Activated gamma-delta T cell (primary cell): Measurements from ENCODE around the gene RIOK2.

Source experiments
- DNase-seq: peaks from one replicate; lab custom pipeline; 2025; lab: John Stamatoyannopoulos, UW

The RIOK2 gene

GRCh38 chr5:97125125-97125683 is 57.8 kb downstream of the RIOK2 start:
- DNase-seq = no peak

- DNase-seq = no peak
Measured at GRCh38 chr5:97124335-97124734, 58.7 kb downstream of the RIOK2 start.

GRCh38 chr5:97121848-97122247 is 61.2 kb downstream of the RIOK2 start:
- DNase-seq = no peak

GRCh38 chr5:97120195-97120594 is 62.9 kb downstream of the RIOK2 start:
- no peak for DNase-seq

- no peak for DNase-seq
Measured at GRCh38 chr5:97119007-97119390, 64.0 kb downstream of the RIOK2 start.

- no peak for DNase-seq
Measured at GRCh38 chr5:97118261-97119006, 64.6 kb downstream of the RIOK2 start.

GRCh38 chr5:97115932-97116331 is 67.1 kb downstream of the RIOK2 start:
- DNase-seq = no peak

- no peak for DNase-seq
Measured at GRCh38 chr5:97112230-97112629, 70.8 kb downstream of the RIOK2 start.

GRCh38 chr5:97111616-97112015 is 71.4 kb downstream of the RIOK2 start:
- DNase-seq = no peak

- no peak for DNase-seq
Measured at GRCh38 chr5:97111004-97111403, 72.0 kb downstream of the RIOK2 start.
